GM13976 (cell line): ENCODE results near the gene PIK3IP1.
"Not testable (repeated sequence)": the region's sequence is repeated elsewhere in the genome, so short reads cannot be mapped to it uniquely, and the experiment has no call there.

Experiments used
- DNase-seq: peaks from one replicate; pipeline ENCODE4 v3.0.0; 2012; ENCODE audit warnings: low spot score
- CTCF ChIP-seq: IDR thresholded peaks from 2 replicates; pipeline ENCODE4 v1.5.1; 2012; ENCODE audit warnings: borderline replicate concordance, mild to moderate bottlenecking; ENCODE audit not compliant: insufficient read depth; ENCODE audit errors: extremely low read depth, missing control alignments, control extremely low read depth
- in situ Hi-C: fragments of 300-500 bp; cut with MboI; formaldehyde crosslinking; loops from one replicate; pipeline ENCODE4 v1.12.0; 2022; ENCODE audit warnings: low sequenced_read_pairs, mixed read lengths, inconsistent platforms; ENCODE audit not compliant: unreplicated experiment

Gene PIK3IP1

GRCh38 chr22:31327806-31328543 lies 35.7 kb upstream of the PIK3IP1 start:
- in situ Hi-C loops, result no loop called here
- DNase-seq, result no peak
- no peak for TF ChIP-seq CTCF

GRCh38 chr22:31326877-31327276 lies 34.6 kb upstream of the PIK3IP1 start:
- in situ Hi-C loops, result no loop called here
- TF ChIP-seq CTCF, result no peak
- DNase-seq, result no peak

GRCh38 chr22:31323578-31324550 lies 31.6 kb upstream of the PIK3IP1 start:
- in situ Hi-C loops, result no loop called here
- DNase-seq, result no peak
- no peak for TF ChIP-seq CTCF

- no peak for TF ChIP-seq CTCF
- no peak for DNase-seq
- in situ Hi-C loops, result no loop called here
These were observed 29.1 kb upstream of the PIK3IP1 start for GRCh38 chr22:31321421-31321820.

- in situ Hi-C loops, DNase-seq: not testable (repeated sequence)
These were observed 21.9 kb upstream of the PIK3IP1 start for GRCh38 chr22:31314220-31314619.

- DNase-seq, result peak; percentile 66
- peak; percentile 87 for TF ChIP-seq CTCF
- in situ Hi-C loops, result no loop called here
These were observed 21.3 kb upstream of the PIK3IP1 start for GRCh38 chr22:31313366-31314147.
